HCT116 (cell line): ENCODE data around the gene CAPN5.

Source experiments
- CTCF ChIP-seq, 3 experiments: fragments of 200-600 bp in 1 of 3; sonication (generic) in 1 of 3; IDR thresholded peaks in 2 of 3; conservative IDR thresholded peaks in 1 of 3; 2 replicates each; pipeline ENCODE4 v1.5.1; 2012 to 2017; ENCODE audit warnings: low read depth in 2 of 3, low read length in 2 of 3, antibody characterized with exemption in 1 of 3, borderline replicate concordance in 1 of 3, control low read depth in 1 of 3, mild to moderate bottlenecking in 1 of 3, mixed read lengths in 1 of 3, mixed run types in 1 of 3, moderate library complexity in 1 of 3; ENCODE audit not compliant: insufficient read depth in 1 of 3
- EZH2 ChIP-seq: fragments of 200-600 bp; sonication (generic); IDR thresholded peaks from 2 replicates; pipeline ENCODE4 v1.6.1; 2017; ENCODE audit warnings: antibody characterized with exemption, mixed run types
- EZH2phosphoT487 ChIP-seq: fragments of 200-600 bp; IDR thresholded peaks from 2 replicates; pipeline ENCODE4 v1.6.1; 2018; ENCODE audit warnings: antibody characterized with exemption, borderline replicate concordance
- FOSL1 ChIP-seq: IDR thresholded peaks from 2 replicates; pipeline ENCODE4 v1.6.1; 2012; ENCODE audit warnings: low read depth
- MAX ChIP-seq: IDR thresholded peaks from 2 replicates; pipeline ENCODE4 v1.6.1; 2012
- POLR2A ChIP-seq: IDR thresholded peaks from 2 replicates; pipeline ENCODE4 v1.7.0; 2011; ENCODE audit warnings: borderline replicate concordance; ENCODE audit not compliant: insufficient read depth, insufficient read length; ENCODE audit errors: extremely low read depth
- POLR2AphosphoS5 ChIP-seq: IDR thresholded peaks from 2 replicates; pipeline ENCODE4 v1.6.1; 2011; ENCODE audit warnings: mild to moderate bottlenecking, low read depth, low read length, moderate library complexity
- SRF ChIP-seq: IDR thresholded peaks from 2 replicates; pipeline ENCODE4 v1.6.1; 2012; ENCODE audit warnings: low read depth

GRCh38 chr11:77174559-77174958, 107.8 kb downstream of the CAPN5 start:
- TF ChIP-seq MAX = no peak
- TF ChIP-seq EZH2phosphoT487 = no peak
- TF ChIP-seq EZH2 = no peak
- TF ChIP-seq CTCF (IDR thresholded peaks at IDR 0.05 in 2 of 3, conservative IDR thresholded peaks at IDR 0.05 in 1 of 3; ENCODE audit: borderline replicate concordance in 1 of 3, insufficient read depth in 1 of 3, low read depth in 2 of 3, low read length in 2 of 3) = no peak
- no peak for TF ChIP-seq FOSL1
- no peak for TF ChIP-seq POLR2A
- TF ChIP-seq POLR2AphosphoS5 = no peak
- no peak for TF ChIP-seq SRF
